ENCODE results near the gene SYCP3. TPM values are rescaled to one million over a fixed set of nuclear protein-coding genes. Genes with fewer than 3 reads are reported as not detected.

The SYCP3 gene
- total RNA-seq, 1 experiment from 2014 or later = 0.31 TPM

- Mint-ChIP-seq H3K27ac (no peak overlapping the region), H3K4me3 (no peak overlapping the region), H3K36me3 (ENCODE audit: insufficient read depth in 1 of 3, low read depth in 3 of 3) (peaks cover 8 to 48% (median 40%) of the 10 kb centered on the region in 3 experiments; a peak in 6 of 7 replicates), H3K4me1 (no peaks in the 10 kb centered on the region), H3K9me3 (no peaks in the 10 kb centered on the region), H3K27me3 (ENCODE audit: low read depth) (no peaks in the 10 kb centered on the region)
- Histone ChIP-seq H3K9ac (ENCODE audit: extremely low read depth, insufficient read length, low read length) (no peak overlapping the region), H2BK20ac (ENCODE audit: low read depth, low read length, poor library complexity, severe bottlenecking) (no peak overlapping the region), H3K23me2 (ENCODE audit: insufficient read length, low read depth, low read length, poor library complexity, severe bottlenecking) (no peaks in the 10 kb centered on the region), H2AK5ac (ENCODE audit: insufficient read length, low read length) (no peak overlapping the region), H3K9me3 (ENCODE audit: control insufficient read depth, low read depth, low read length) (no peaks in the 10 kb centered on the region), H3K23ac (ENCODE audit: insufficient read length, low read depth, low read length) (no peak overlapping the region), H2BK120ac (ENCODE audit: low read depth, low read length, poor library complexity, severe bottlenecking) (no peak overlapping the region), H4K5ac (ENCODE audit: insufficient read length, low read depth, low read length) (no peak overlapping the region), H3K27ac (ENCODE audit: insufficient read length, low read depth, low read length) (no peak overlapping the region), H3K4ac (ENCODE audit: low read depth, low read length) (no peak overlapping the region), H3K18ac (ENCODE audit: insufficient read length, low read depth, low read length) (no peak overlapping the region), H2AFZ (ENCODE audit: low read length) (no peak overlapping the region), H3K56ac (ENCODE audit: insufficient read length, low read depth, low read length) (no peak overlapping the region), H3K79me2 (ENCODE audit: insufficient read depth, low read length) (no peaks in the 10 kb centered on the region), H2BK12ac (ENCODE audit: insufficient read length, low read depth, low read length) (no peak overlapping the region), H2BK5ac (ENCODE audit: insufficient read length, low read length) (no peak overlapping the region), H3T11ph (ENCODE audit: low read length) (no peak overlapping the region), H3K27me3 (ENCODE audit: insufficient read depth, low read length) (no peaks in the 10 kb centered on the region), H4K91ac (ENCODE audit: insufficient read length, low read depth, low read length) (no peak overlapping the region), H4K8ac (replicated peaks; ENCODE audit: insufficient read length, low read depth, low read length) (no peak overlapping the region), H3K4me1 (ENCODE audit: insufficient read depth, low read length) (no peaks in the 10 kb centered on the region), H4K20me1 (ENCODE audit: control insufficient read depth, insufficient read depth, insufficient read length) (no peaks in the 10 kb centered on the region), H2BK15ac (ENCODE audit: low read depth, low read length) (no peak overlapping the region), H3K4me2 (ENCODE audit: insufficient read depth, insufficient read length, low read length) (no peak overlapping the region), H3K14ac (ENCODE audit: insufficient read depth, low read length) (no peak overlapping the region), H3K79me1 (ENCODE audit: insufficient read depth, low read depth, low read length, poor library complexity, severe bottlenecking) (no peaks in the 10 kb centered on the region)
- no peak for TF ChIP-seq CTCF (conservative IDR thresholded peaks at IDR 0.05)
- DNase-seq = no peak
- no CpG with 5 or more reads among the region's 5 CpGs for WGBS (ENCODE audit: extremely low coverage, insufficient read length, low lambda C conversion rate)
Measured at GRCh38 chr12:101772012-101772775, 32.9 kb upstream of the SYCP3 start.
